ENCODE measurements around the gene EXO1.

GRCh38 chr1:241924080-241924808, 76.2 kb downstream of the EXO1 start:
- no peak for TF ChIP-seq CTCF (IDR thresholded peaks at IDR 0.05)
- no peak for TF ChIP-seq POLR2A (IDR thresholded peaks at IDR 0.05)

All from thyroid gland (tissue), 4 donors.